Measurements from ENCODE around the gene THAP4.

THAP4 gene

DNA sequence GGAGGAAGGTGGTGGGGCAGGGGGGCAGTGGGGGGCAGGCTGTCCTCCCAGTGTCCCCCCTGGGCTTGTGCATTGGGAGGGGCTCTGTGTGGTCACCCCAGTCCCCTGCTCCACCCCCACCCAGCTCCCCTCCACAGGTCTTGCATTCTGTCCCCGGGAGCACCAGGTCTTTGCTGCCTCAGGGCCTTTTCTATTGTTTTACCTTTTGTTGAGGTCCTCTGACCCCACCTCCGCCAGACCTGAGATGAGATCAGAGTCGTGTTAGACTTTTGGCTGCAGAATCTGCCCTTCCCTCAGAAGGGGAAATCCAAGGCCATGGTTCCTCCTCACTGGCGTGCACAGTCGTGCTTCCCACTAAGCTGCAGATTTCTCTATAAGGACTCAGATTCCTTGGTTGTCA, 21.3 kb upstream of the THAP4 start:
- TF ChIP-seq, protein P1, sequence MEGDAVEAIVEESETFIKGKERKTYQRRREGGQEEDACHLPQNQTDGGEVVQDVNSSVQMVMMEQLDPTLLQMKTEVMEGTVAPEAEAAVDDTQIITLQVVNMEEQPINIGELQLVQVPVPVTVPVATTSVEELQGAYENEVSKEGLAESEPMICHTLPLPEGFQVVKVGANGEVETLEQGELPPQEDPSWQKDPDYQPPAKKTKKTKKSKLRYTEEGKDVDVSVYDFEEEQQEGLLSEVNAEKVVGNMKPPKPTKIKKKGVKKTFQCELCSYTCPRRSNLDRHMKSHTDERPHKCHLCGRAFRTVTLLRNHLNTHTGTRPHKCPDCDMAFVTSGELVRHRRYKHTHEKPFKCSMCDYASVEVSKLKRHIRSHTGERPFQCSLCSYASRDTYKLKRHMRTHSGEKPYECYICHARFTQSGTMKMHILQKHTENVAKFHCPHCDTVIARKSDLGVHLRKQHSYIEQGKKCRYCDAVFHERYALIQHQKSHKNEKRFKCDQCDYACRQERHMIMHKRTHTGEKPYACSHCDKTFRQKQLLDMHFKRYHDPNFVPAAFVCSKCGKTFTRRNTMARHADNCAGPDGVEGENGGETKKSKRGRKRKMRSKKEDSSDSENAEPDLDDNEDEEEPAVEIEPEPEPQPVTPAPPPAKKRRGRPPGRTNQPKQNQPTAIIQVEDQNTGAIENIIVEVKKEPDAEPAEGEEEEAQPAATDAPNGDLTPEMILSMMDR (IDR thresholded peaks at IDR 0.05): no peak

DNA sequence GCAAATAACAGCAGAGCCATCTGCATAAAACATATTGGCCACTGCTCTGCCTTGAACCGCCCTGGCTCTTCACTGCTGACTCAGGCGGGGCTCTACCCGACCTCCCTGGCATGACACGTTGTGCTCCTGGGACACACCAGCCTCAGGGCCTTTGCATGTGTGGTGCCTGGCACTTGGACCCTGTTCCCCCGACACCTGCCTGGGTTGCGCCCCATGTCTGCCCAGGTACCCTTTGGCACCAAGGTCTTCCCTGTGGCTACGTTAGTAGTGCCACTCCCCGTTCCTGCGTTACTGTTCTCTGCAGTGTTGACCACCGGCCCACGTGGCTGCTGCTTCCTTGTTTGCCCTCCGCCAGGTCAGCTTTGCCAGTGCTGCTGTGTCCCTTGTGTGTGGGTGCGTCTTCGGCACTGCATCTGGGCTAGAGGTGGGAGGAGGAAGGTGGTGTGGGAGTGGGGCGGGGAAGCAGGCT, 20.9 kb upstream of the THAP4 start:
- TF ChIP-seq, protein P1 (IDR thresholded peaks at IDR 0.05): no peak

DNA sequence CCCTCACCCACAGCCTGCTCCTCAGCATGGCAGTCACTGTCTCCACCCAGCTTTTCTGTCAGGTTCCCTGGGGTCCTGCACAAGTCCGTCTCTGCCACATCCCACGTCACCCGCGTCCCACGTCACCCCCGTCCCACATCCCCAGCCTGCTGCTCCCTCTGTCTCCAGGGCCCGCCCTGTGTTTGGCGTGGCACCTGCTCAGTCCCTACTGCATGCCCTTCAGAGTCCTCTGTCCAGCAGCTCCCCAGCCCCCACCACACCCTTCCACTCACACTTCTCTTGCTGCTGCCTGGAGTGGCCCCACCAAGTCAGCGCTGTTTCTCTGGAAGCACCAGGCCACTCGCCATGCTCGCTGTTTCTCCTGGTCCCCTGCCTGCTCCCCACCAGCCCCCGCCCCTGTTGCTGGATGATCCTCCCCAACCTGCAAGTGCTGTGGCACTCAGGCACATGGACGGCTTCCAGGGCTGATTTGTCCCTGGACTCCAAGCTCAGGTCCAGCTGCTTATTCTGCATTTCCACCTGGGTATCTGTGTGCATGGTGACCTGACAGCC, 19.3 kb upstream of the THAP4 start:
- TF ChIP-seq, protein P1 (IDR thresholded peaks at IDR 0.05): no peak

DNA sequence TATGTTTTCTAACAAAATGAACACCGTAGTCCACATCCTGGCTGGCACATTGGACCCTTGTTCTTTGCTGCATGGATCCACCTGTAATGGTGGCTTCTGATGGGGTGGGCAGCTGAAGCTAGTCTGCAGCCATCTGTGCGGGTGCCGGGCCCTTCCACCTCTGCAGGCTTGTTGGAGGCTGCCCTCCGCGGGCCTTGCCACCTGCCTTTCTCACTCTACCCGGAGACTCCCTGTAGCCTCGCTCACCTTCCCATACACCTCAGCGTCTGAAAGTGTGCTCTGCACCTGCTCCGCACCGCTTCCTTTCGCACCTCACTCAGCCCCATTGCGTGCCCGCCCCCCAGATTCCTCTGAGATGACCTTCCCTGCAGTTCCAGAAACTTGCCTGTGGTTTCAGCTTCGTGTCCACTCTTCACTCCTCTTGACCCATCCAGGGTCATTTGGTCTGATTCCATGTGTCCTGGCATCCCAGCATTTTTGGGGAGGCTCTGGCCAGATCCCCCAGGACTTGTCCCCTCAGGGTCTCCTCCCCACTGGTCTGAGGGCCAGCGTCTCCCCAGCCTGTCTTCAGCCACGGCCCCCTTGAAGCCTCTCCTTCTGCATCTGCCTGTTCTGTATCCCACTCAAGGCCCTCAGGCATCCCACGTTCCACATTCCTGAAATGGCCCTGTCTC, 18.7 kb upstream of the THAP4 start:
- TF ChIP-seq, protein P1 (IDR thresholded peaks at IDR 0.05): no peak

DNA sequence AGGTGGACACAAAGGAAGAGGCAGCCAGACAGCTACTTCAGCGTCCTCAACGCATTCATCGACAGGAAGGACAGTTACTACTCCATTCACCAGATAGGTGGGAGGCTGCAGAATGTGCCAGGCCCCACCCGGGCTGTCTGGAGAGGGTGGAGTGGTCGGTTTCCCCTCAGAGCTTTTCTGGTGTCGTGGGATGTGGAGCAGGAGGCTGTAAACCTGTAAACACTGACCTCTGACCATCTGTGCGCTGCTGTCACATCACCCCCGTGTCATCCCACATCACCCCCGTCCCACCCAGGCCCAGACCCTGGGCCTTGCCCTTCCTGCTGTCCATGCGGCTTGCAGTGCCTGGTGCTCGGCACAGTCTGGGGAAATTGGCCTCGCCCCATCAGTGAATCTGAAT, 17.6 kb upstream of the THAP4 start:
- TF ChIP-seq, protein P1 (IDR thresholded peaks at IDR 0.05): no peak

DNA sequence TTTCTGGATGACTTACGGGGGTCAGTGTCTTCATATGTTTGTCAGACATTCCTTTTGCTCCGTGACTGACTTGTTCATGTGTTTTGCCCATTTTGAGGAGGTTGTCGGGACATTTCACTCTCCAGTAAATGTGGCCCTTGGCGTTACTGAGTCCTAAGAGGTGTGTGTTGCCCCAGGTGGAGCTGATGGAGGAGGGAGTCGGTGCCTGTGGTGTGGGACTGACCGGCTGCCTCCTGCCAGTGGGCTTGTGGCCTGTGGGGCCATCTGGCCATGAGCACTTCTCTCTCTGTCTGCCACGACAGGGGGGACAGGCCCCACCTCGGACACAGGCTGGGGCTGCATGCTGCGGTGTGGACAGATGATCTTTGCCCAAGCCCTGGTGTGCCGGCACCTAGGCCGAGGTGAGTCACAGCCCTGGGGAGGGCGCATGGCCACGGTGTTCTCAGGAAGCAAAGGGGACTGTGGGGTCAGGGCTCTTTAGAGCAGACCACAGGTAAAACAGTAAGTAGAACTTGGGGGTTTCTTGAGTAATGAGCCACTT, 16.3 kb upstream of the THAP4 start:
- TF ChIP-seq, protein P1 (IDR thresholded peaks at IDR 0.05): no peak

DNA sequence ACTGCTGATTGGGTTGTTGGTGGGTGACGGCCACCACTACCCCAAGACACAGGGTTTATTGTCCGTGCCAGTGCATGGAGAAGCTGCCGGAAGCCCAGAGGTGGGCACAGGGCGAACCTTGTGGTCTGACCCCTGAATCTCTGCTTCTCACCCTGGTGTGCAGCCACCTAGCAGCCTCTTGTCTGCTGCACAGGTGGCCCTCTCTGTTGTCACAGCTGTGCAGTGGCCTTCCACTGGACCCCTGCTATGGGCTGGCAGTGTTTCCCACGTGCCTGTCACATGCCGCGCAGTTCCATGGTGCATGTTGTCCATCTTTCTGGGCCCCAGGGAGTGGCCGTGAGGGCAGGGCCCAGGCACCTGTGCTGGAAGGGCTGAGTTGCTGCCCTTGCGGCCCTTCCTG, 15.8 kb upstream of the THAP4 start:
- TF ChIP-seq, protein P1 (IDR thresholded peaks at IDR 0.05): no peak

Data from LNCAP (cell line).